Activated CD8-positive, alpha-beta memory T cell treated with anti-CD3 and anti-CD28 coated beads, Interleukin-2, amount 50 U/mL, for 48 hours (primary cell): ENCODE measurements around the gene NMNAT3.

Source experiments
- DNase-seq: peaks from one replicate; pipeline ENCODE4 v3.0.0-alpha.2; 2020

The NMNAT3 gene

DNA sequence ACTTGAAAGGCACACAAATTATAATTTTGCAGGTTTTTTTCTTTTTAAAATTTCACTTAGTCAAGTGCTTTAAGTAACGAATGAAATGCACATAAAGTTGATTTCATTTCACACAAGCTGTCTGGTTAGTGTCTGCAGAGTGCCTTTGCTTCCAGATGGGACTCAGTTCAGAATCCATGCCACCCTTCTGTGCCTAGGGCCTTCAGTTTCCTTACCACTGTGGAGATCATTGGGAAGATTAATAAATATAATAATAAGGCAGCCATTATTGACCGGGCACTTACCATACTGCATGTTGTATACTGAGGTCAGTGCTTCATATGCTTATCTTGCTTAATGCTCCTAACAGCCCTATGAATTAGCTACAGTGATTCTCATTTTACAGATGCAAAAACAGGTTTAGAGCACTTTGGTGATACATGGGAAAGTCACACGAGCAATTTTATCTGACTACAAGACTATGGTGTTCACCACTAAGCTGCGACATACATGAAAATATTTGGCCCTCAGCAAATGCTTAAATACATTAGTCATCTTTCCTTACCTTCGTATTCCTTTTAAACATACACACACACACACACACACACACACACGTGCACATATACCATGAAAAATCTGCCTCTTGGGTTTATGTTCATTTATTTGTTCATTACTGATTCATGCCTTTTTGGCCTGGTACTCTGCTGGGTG lies 3.1 kb downstream of the NMNAT3 start:
- DNase-seq = no peak

DNA sequence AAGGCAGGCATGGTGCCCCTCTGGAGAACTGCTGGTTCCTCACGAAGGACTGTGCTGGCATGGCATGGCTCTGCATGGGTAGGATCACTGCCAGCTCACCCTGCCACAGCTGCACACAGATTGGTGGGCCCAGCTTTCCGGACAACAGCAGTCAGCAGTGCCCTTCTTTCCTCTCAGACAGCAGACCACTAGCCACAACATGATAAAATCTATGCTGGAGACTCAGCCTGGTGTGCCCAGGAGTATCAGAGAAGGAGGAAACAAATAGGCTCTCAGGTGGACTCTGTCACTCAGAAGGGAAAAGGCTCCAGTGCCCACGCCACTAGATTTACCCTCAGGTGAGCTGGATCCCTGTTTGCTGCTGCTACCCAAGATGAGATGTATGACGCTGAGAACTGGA lies 4.9 kb downstream of the NMNAT3 start:
- DNase-seq = no peak

DNA sequence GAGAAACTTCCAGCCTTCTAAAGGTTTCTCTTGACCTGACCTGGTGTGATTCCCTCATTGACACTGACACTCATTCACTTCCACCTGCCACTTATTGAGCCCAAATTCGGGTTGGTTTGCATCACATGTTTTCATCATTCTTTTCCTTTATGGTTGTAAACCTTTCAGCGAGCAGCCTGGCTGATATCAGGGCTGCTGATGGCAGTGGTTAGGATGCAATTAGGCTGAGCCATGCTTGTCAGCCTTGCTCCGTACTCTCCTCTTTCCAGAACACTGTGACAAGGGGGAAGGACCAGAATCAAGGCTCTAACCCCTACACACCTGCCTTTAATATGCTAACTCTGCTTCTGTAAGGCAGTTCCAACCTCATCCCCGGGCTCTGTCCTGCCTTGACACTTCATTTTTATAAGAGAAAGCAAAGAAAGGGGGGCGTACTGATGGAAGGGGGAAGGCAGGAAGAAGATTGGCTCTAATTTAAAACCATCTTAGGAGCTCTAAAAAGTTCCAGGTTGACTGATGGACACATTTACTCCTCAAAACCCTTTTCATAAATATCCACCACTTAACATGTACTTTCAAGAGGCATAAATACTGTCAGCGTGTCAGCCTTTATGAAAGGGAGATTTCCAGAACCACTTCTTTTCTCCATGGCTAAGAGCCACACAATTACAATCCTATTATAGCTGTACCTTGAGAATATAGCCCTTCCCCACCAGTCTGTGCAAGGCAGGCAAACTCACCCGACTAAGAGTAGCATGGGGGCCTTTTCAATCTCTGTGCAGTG lies 5.7 kb downstream of the NMNAT3 start:
- no peak for DNase-seq

DNA sequence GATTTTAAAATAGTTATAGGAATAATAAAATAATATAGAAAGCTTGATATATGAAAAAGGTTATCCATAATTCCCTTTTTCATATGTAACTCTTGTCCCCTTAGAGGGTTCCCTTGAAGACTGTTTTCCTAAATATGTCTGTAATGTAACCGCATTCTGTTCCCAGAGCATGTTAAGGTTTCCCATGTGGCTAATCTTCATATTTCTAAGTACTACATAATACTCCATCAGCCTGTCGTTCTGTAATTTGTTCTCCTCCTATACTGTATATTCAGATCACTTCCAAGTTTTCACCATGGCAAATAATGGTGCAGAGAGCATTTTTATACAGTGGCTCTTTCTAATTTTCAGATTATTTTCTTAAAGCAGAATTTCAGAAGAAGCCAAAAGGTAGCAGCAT lies 6.7 kb downstream of the NMNAT3 start:
- no peak for DNase-seq

DNA sequence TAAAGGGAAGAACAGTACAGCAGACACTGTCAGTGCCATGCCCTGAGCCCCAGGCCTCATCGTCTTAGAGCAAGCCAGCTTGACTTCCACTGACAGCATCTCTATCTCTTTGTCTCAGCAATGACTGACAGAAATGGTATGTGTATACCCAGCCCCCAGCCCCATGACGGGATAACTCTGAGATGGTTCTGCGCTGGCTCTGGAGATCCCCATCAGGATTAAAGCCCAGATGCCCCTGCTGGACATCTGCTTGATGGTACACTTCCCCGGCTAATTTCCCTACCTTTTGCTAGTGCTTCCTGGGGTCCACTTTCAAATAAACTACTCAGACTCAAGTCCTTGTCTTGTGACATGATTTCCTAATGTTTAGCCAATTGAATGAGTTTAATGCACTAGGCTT lies 7.6 kb downstream of the NMNAT3 start:
- DNase-seq = no peak

DNA sequence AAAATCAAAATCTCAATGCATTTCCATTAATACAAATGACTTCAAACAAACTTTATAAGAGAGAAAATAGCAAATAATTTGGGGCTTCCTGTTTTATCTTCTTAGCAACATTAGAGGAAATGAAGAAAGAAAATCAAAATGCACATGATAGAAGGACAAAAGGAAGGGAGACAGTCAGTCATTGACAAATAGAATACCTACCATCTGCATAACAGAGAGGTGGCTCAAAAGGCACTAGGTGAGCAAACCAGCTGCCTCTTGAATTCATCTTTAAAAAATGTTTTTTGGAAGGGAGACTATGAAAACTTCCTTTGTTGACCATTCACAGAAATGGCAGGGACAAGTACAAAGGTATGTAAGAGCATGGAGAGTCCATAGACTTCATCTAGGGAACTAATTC lies 9.4 kb downstream of the NMNAT3 start:
- no peak for DNase-seq

DNA sequence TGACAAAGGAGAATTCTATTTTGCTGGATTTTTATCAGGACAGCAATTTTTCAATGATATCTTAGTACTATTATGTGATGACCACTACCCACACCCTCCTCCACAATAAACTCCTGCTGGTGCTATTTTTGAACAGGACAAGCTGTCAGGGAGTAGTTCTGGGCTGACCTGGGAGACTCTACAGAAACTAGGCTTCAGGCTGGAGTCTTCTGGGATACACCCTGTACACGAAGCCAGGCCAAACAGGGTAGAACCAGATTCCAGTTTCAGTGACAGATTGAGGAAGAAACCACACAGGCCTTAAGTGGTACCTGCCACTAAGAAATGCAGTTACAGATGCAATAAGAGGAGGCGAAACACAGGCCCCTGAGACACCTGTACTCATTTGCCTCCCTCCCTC lies 12.8 kb downstream of the NMNAT3 start:
- no peak for DNase-seq

DNA sequence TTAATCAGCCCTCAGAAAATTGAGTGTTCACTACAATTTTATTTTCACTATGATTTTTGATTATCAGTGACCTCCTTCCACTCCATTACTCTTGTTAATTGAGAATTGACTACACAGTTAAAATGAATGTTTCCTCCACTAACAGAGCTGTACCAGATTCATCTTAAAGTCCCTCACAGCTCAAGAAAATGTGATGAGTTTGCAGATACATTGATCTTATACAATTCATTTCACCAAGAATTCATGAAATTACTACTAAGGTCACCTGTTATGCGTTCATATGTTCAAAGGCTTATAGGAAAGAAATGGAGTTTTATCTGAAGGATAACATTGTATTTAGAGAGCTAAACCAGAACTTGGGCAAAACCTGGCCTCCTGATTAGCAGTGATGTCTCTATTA lies 17.5 kb downstream of the NMNAT3 start:
- DNase-seq = no peak

DNA sequence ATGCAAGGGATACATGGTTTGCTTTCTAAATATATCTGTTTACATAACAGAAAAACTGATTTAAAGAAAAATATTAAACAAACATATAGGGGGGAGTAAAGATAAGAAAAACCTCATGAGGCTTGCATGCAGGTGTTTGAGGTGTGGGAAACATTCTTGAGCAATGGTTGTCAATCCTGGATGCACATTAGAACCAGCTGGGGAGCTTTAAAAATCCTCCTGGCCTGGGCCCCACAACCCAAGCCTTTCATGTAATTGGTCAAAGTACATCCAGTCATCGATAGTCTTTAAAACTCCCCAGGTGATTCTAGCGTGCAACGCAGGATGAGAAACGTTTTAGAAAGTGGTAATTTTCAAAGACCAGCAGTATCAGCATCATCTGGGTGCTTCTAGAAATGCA lies 18.3 kb downstream of the NMNAT3 start:
- no peak for DNase-seq

DNA sequence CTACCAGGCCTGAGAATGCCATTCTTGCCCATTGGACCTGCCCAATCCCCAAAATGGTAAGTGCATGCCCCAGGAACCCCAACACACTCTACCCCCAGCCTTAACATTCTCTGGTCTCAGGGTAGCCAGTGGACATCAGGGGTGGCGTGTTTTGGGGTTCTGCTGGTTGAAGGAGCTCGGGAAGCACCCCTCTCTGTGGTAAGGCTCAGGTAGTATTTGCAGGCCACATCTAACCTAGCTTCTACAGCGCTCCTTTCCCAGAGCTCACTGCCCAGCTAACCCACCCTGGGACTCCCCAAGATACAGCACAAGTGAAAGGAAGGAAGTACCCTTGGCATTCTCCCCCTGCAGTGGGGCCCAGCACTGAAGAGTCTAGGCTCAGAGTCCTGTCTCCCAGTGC lies 19.8 kb downstream of the NMNAT3 start:
- DNase-seq = no peak

DNA sequence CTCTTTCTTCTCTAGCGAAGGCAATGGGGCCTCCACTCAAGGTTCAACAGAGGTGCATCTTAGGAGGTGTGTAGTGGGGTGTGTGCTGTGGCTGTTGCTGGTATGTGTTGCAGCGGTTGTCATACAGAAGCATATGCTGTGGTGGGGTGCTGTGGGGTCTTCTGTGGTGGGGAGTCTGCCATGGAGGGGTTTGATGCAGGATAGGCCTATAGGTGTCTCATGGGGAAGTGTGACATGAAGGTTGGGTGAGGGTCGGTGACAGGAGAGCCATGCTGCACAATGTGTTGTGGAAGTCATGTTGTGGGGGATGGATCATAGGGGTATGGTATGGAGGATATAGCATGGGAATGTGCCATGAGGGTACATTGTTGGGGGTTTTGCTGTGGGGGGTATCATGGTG lies 20.3 kb downstream of the NMNAT3 start:
- no peak for DNase-seq

DNA sequence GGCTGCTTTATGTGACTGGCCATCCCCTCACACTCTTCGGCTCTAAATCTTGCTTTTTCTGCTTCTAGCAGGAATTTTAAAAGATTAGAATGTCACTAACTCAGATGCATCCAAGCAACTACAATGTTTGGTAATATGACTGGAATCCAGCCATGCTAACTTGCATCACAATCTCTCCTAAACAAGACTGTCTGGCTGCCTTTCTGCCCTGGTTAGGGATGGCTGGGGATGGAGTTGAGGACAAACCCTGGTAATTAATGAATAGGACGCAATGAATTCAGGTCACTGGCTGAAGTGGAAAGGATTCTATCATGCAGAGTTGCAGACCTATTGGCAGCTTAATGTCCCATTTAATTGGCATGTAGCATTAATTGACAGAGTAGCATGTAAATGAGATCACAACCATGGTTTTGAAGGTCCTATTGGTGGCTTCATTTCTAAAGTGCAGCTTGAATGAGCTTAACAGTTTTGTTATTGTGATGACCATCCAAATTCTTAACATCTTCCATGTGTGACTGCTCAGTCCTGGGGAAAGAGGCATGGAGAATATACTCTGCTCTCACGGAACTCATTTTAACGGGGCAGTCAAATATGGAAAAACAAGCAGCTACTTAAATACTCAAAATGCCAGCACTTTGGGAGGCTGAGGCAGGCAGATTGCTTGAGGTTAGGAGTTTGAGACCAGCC lies 21.7 kb downstream of the NMNAT3 start:
- DNase-seq = no peak

DNA sequence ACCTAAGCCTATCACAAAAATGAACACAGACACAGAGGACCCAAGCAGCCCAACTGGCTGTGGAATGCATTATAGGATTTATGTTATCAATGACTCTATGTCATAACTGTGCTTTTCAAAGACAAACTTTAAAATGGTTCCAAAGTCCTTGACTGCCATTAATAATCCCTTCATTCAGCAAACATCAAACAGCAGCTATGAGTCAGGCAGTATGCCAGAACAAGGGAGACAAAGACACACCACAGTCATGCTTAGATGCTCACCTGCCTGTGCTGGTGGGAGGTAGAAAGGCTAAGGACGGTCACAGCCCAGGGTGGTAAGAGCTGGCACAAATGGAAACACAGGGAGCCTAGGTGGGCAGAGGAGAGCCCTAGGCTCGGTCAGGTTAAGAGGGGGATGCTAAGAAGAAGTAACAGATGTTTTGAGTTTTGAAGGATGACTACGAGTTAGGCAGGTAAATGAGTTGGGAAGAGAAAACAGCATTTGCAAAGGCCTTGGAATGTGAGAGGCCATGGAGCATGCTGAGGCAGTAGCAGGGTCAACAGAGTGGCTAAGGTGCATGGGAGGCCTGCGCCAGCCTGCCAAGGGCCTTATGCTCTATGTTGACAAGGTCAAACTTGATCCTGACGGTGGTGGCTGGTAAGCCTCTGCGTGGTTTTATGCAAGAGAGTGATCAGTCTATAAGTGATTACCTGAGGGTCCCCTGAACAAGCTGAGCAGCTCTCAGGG lies 23.0 kb downstream of the NMNAT3 start:
- no peak for DNase-seq

DNA sequence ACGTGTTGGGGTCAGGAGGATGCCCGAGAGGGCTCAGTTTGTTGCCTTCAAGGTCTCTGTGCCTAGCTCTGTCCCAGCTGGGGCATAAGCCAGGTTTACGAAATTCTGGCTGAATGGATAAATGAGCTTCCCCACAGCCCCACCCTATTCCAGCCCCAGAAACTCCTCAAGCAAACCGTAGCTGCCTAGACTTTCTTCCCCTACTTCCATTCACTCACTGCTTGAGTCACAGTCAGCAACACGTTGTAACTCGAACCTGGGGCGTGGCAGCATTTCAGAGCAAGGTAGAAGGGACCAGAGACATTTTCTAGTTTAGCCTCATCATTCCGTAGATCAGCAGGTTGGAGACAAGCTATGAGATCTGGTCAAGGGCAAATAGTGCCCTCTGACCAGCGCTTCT lies 24.2 kb downstream of the NMNAT3 start:
- DNase-seq = no peak

DNA sequence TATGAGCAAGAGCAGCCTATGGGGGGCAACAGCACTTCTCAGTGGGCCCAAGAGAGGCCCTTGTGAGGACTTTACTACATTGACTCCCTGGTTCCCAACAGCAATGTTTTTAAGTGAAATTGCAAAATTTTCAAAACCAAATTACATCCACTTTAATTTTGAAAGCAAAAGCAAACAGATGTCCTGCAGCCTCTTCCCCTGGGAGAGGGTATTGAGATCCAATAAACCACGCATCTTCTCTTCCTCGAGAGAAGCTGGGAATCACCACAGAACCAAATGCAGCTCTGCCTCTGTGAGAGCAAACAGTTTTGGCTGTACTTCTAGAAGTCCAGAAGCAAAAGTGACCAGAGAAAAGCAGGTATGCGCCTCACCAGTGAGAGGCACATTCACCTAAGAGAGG lies 25.2 kb downstream of the NMNAT3 start:
- no peak for DNase-seq

DNA sequence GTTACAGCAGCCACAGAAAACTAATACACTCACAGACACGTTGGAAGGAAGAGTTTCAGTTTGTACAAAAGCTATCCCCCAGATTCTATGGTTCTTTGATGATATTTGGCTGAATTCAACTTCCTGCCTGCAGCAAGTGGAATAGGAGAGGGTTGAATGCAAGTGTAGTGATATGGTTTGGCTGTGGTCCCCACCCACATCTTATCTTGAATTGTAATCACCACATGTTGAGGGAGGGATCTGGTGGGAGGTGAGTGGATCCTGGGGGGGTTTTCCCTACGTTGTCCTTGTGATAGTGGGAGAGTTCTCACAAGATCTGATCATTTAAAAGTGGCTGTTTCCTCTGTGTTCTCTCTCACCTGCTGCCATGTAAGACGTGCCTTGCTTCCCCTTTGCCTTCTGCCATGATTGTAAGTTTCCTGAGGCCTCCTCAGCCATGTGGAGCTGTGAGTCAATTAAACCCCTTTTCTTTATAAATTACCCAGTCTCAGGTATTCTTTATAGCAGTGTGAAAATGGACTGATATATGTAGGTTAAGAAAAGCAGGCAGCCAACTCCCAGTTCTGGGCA lies 29.8 kb downstream of the NMNAT3 start:
- no peak for DNase-seq

DNA sequence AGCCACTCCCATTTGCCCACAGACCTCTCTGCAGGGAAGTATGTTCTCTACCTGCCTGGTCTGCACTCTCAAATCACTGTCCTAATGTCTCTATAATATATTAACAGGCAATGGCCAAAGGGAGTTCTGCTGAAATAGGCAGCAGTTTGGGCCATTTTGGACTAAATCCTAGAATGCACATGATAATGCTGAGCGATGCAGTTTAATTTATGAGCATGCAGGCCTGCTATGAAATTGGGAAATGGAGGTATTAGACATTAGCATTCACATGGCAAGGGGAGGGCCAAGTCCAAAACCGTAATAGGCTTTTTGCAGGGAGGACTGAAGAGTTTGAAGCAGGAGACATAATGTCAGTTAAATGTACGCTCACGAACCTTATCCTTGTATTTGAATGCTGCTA lies 31.3 kb downstream of the NMNAT3 start:
- no peak for DNase-seq

DNA sequence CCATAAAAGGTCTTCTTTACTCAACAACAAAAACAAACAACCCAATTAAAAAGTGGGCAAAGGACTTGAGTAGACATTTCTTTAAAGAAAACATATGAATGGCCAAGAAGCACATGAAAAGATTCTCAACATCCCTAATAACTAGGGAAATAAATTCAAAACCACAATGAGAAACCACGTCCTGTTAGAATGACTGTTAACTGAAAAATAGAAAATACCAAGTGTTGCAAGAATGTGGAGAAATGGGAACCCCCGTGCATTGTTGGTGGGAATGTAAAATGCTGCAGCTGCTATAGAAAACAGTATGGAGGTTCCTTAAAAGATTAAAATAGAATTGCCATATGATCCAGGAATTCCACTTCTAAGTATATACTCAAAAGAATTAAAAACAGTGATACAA lies 34.8 kb downstream of the NMNAT3 start:
- no peak for DNase-seq

DNA sequence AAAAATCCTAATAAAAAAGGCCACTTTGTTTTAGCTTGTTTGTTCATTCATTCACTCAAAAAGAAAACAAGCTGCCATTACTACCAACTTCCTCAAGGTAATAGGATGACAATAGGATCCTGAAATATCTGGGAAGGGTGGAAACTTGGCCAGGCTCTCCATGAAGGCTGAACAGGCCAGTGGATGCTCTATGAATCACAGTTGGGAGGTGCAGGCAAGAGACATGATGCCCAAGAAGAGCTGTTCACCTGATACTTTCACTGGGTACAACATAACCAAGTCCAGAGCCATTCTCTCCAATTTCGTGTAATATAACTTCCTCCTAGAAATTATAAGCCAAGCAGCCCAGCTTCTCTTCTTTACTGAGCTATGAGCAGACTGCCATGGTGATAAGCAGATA lies 37.3 kb downstream of the NMNAT3 start:
- DNase-seq = no peak

DNA sequence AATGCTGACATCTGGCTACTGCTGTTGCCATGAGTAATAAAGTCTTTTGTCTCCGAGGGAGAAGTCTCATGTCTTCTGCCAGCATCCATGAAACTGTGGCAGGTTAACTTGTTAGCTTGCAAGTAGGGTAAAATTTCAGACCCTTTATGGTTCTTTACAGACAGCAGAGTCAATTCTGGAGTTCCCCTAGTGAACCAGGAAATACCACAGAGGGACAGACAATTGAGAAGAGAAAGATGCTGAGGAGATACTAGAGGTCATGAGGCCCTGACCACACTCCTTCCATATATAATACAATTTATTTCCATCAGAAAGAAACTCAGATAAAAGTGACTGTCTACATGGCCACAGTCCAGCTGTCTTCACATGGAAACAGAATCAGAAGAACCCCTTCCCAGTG lies 38.1 kb downstream of the NMNAT3 start:
- DNase-seq = no peak

DNA sequence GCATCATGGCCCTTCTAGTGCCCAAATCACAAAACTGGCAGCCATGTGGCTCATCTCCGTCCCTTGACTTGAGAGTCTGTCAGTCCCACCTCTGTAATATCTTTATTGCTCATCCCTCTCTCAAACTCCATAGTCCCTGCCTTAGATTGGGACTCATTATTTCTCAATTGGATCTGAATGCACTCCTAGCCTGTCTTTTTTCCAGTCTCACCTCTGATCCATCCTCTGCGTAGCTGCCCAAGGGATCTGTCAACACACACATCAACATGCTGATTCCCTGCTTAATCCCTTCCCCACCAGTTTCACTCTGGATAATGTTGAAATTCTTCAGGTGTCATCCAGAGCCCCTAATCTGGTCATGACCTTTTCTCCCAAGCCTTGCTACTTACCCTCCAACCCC lies 39.3 kb downstream of the NMNAT3 start:
- DNase-seq = no peak

DNA sequence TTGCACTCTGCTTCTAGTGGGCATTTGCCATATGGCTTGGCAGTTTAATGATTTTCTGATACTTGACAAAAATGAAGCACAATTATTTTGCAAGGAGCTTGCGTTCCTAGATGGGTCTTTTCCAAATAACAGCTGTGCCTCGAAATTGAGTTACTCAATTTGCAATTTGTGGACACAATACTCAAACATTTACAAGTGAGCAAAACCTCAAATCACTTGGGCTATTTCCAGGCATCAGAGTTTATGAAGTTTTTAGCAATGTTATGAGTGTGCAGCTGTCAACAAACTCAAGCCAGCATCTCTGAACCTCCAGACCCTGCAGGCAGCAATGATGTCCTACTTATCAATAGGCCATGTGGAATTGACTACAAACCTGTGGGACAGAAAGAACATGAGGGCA lies 41.3 kb downstream of the NMNAT3 start:
- DNase-seq = no peak

DNA sequence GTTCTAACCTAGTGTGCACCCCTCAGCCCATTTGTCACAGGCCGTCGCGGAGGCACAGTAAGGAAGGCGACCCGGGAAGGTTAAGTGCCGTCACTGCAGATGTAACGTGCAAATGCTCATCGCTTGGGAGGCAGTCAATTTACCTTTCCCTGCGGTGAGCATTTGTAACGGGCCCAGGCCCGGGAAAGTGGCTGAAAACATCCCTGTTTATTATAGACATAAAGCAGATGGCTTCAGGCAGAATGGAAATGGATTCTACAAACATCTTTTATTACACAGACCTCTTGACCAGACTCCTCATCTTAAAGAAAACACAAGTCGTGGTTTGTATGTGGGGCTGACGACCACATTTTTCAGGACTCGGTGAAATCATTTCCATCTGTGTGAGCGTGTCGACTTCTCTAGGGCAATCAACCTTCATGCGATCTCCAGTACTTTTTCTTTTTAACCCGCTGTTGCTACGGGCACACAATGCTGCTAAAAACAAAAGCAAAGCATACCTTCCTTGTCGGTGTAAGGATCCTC lies 43.6 kb downstream of the NMNAT3 start:
- no peak for DNase-seq
